ENCODE data around the gene COPS7A. TPM values are rescaled to one million over a fixed set of nuclear protein-coding genes. Genes with fewer than 3 reads are reported as not detected.

Gene COPS7A
- 46.4 to 60.7 TPM (median 58.3 TPM) in 5 replicates for total RNA-seq (2022; extraction: Qiagen RNA extraction; ENCODE audit: low read depth)

GRCh38 chr12:6723607-6724408 is at the start of gene COPS7A:
Gene COPS7A, plus strand, starts transcription at chr12:6724046. Its CDS starts 611 bp downstream, at chr12:6724657.

GRCh38 chr12:6688999-6689882 is 34.6 kb upstream of the COPS7A start, which contains the start of gene ZNF384:
Gene ZNF384, minus strand, starts transcription at chr12:6689375. Its CDS starts 9,855 bp downstream, at chr12:6679520.

GRCh38 chr12:6700646-6701051 is 23.2 kb upstream of the COPS7A start, which contains the start of gene PIANP:
Gene PIANP, minus strand, starts transcription at chr12:6700815. Its CDS starts 2,754 bp downstream, at chr12:6698061.

GRCh38 chr12:6752921-6753771 is 29.3 kb downstream of the COPS7A start, which contains the start of gene MLF2:
Gene MLF2, minus strand, starts transcription at chr12:6753141. Its CDS starts 807 bp downstream, at chr12:6752334.

GRCh38 chr12:6765634-6766581 is 42.1 kb downstream of the COPS7A start, which contains the start of gene PTMS:
Gene PTMS, plus strand, starts transcription at chr12:6766363. Its CDS starts 343 bp downstream, at chr12:6766706.

GRCh38 chr12:6772331-6772695 is 48.5 kb downstream of the COPS7A start, which contains the start of gene LAG3:
Gene LAG3, plus strand, starts transcription at chr12:6772520. Its CDS starts 333 bp downstream, at chr12:6772853.

Other genes starting within 250 kb of the COPS7A start
- 267 to 374 TPM (median 329 TPM) in 5 replicates for gene MRPL51, start 230.8 kb upstream of the COPS7A start, total RNA-seq (2022; extraction: Qiagen RNA extraction; ENCODE audit: low read depth)
- gene NCAPD2, start 229.9 kb upstream of the COPS7A start, total RNA-seq (2022; extraction: Qiagen RNA extraction; ENCODE audit: low read depth) = 52.1 to 69.4 TPM (median 63.1 TPM) in 5 replicates
- gene GAPDH, start 189.5 kb upstream of the COPS7A start, total RNA-seq (2022; extraction: Qiagen RNA extraction; ENCODE audit: low read depth) = 5,971 to 9,033 TPM (median 8,788 TPM) in 5 replicates
- 1.6 to 2.5 TPM (median 2.2 TPM) in 5 replicates for gene IFFO1, start 168.0 kb upstream of the COPS7A start, total RNA-seq (2022; extraction: Qiagen RNA extraction; ENCODE audit: low read depth)
- gene NOP2, start 155.8 kb upstream of the COPS7A start, total RNA-seq (2022; extraction: Qiagen RNA extraction; ENCODE audit: low read depth) = 89.7 to 116 TPM (median 103 TPM) in 5 replicates
- gene CHD4, start 116.7 kb upstream of the COPS7A start, total RNA-seq (2022; extraction: Qiagen RNA extraction; ENCODE audit: low read depth) = 60.1 to 82.5 TPM (median 69.6 TPM) in 5 replicates
- gene LPAR5, start 88.1 kb upstream of the COPS7A start, total RNA-seq (2022; extraction: Qiagen RNA extraction; ENCODE audit: low read depth) = 0.42 to 1.1 TPM (median 0.76 TPM) in 5 replicates
- gene ACRBP, start 76.6 kb upstream of the COPS7A start, total RNA-seq (2022; extraction: Qiagen RNA extraction; ENCODE audit: low read depth) = 0.29 to 0.48 TPM (median 0.38 TPM) in 4 of 5 replicates, not detected in the other
- 11.3 to 18.6 TPM (median 14.4 TPM) in 5 replicates for gene ING4, start 60.9 kb upstream of the COPS7A start, total RNA-seq (2022; extraction: Qiagen RNA extraction; ENCODE audit: low read depth)
- 49.6 to 66.0 TPM (median 62.9 TPM) in 5 replicates for gene ZNF384, start 34.7 kb upstream of the COPS7A start, total RNA-seq (2022; extraction: Qiagen RNA extraction; ENCODE audit: low read depth)
- 0.68 to 1.3 TPM (median 0.97 TPM) in 5 replicates for gene PIANP, start 23.2 kb upstream of the COPS7A start, total RNA-seq (2022; extraction: Qiagen RNA extraction; ENCODE audit: low read depth)
- 221 to 313 TPM (median 302 TPM) in 5 replicates for gene MLF2, start 29.1 kb downstream of the COPS7A start, total RNA-seq (2022; extraction: Qiagen RNA extraction; ENCODE audit: low read depth)
- 687 to 1,137 TPM (median 1,048 TPM) in 5 replicates for gene PTMS, start 42.3 kb downstream of the COPS7A start, total RNA-seq (2022; extraction: Qiagen RNA extraction; ENCODE audit: low read depth)
- gene LAG3, start 48.5 kb downstream of the COPS7A start, total RNA-seq (2022; extraction: Qiagen RNA extraction; ENCODE audit: low read depth) = 0.79 to 2.2 TPM (median 1.6 TPM) in 5 replicates
- gene CD4, start 65.5 kb downstream of the COPS7A start, total RNA-seq (2022; extraction: Qiagen RNA extraction; ENCODE audit: low read depth) = not detected in 5 replicates
- gene GPR162, start 97.8 kb downstream of the COPS7A start, total RNA-seq (2022; extraction: Qiagen RNA extraction; ENCODE audit: low read depth) = 0.39 to 0.87 TPM (median 0.56 TPM) in 5 replicates
- gene P3H3, start 104.4 kb downstream of the COPS7A start, total RNA-seq (2022; extraction: Qiagen RNA extraction; ENCODE audit: low read depth) = 14.2 to 32.8 TPM (median 27.5 TPM) in 5 replicates
- gene GNB3, start 116.9 kb downstream of the COPS7A start, total RNA-seq (2022; extraction: Qiagen RNA extraction; ENCODE audit: low read depth) = 2.1 to 2.7 TPM (median 2.3 TPM) in 5 replicates
- gene CDCA3, start 127.2 kb downstream of the COPS7A start, total RNA-seq (2022; extraction: Qiagen RNA extraction; ENCODE audit: low read depth) = 68.4 to 85.8 TPM (median 72.7 TPM) in 5 replicates
- gene USP5, start 128.1 kb downstream of the COPS7A start, total RNA-seq (2022; extraction: Qiagen RNA extraction; ENCODE audit: low read depth) = 76.4 to 97.4 TPM (median 80.0 TPM) in 5 replicates
- 1,281 to 1,662 TPM (median 1,628 TPM) in 5 replicates for gene TPI1, start 143.5 kb downstream of the COPS7A start, total RNA-seq (2022; extraction: Qiagen RNA extraction; ENCODE audit: low read depth)
- 19.2 to 36.2 TPM (median 30.5 TPM) in 5 replicates for gene SPSB2, start 149.3 kb downstream of the COPS7A start, total RNA-seq (2022; extraction: Qiagen RNA extraction; ENCODE audit: low read depth)
- 15.7 to 21.7 TPM (median 17.3 TPM) in 5 replicates for gene LRRC23, start 180.8 kb downstream of the COPS7A start, total RNA-seq (2022; extraction: Qiagen RNA extraction; ENCODE audit: low read depth)
- gene ENO2, start 190.5 kb downstream of the COPS7A start, total RNA-seq (2022; extraction: Qiagen RNA extraction; ENCODE audit: low read depth) = 32.7 to 43.8 TPM (median 41.2 TPM) in 5 replicates
- gene ATN1, start 203.9 kb downstream of the COPS7A start, total RNA-seq (2022; extraction: Qiagen RNA extraction; ENCODE audit: low read depth) = 36.6 to 87.8 TPM (median 83.1 TPM) in 5 replicates
- not detected in 5 replicates for gene RNU7-1, start 219.8 kb downstream of the COPS7A start, total RNA-seq (2022; extraction: Qiagen RNA extraction; ENCODE audit: low read depth)
- gene C12orf57, start 220.0 kb downstream of the COPS7A start, total RNA-seq (2022; extraction: Qiagen RNA extraction; ENCODE audit: low read depth) = 240 to 311 TPM (median 303 TPM) in 5 replicates
- 6.2 to 12.8 TPM (median 11.9 TPM) in 5 replicates for gene PTPN6, start 227.3 kb downstream of the COPS7A start, total RNA-seq (2022; extraction: Qiagen RNA extraction; ENCODE audit: low read depth)
- 278 to 353 TPM (median 328 TPM) in 5 replicates for gene PHB2, start 246.6 kb downstream of the COPS7A start, total RNA-seq (2022; extraction: Qiagen RNA extraction; ENCODE audit: low read depth)
- 55.9 to 81.9 TPM (median 61.3 TPM) in 5 replicates for gene EMG1, start 246.9 kb downstream of the COPS7A start, total RNA-seq (2022; extraction: Qiagen RNA extraction; ENCODE audit: low read depth)